ENCODE results near the gene MZB1.
A peak's percentile ranks its signal among the peaks of the same experiment; 100 is the strongest.
"Not testable (repeated sequence)": the region's sequence is repeated elsewhere in the genome, so short reads cannot be mapped to it uniquely, and the experiment has no call there.

MZB1 gene

GRCh38 chr5:139410121-139410992 lies 20.6 kb upstream of the MZB1 start:
- no peak for FAIRE-seq
- DNase-seq (ENCODE audit: insufficient read length), result no peak
- TF ChIP-seq POLR2A (IDR thresholded peaks at IDR 0.05; ENCODE audit: low read depth, low read length) (no peak), POLR2AphosphoS5 (IDR thresholded peaks at IDR 0.05; ENCODE audit: low read depth, low read length) (no peak), TAF1 (IDR thresholded peaks at IDR 0.05; ENCODE audit: borderline replicate concordance, low read depth, low read length) (no peak)

GRCh38 chr5:139409116-139409515 lies 19.4 kb upstream of the MZB1 start:
- not testable (repeated sequence) for FAIRE-seq; DNase-seq (ENCODE audit: insufficient read length)

GRCh38 chr5:139408191-139408590 lies 18.5 kb upstream of the MZB1 start:
- DNase-seq (ENCODE audit: insufficient read length), result no peak
- TF ChIP-seq TAF1 (IDR thresholded peaks at IDR 0.05; ENCODE audit: borderline replicate concordance, low read depth, low read length) (no peak), POLR2A (IDR thresholded peaks at IDR 0.05; ENCODE audit: low read depth, low read length) (no peak), POLR2AphosphoS5 (IDR thresholded peaks at IDR 0.05; ENCODE audit: low read depth, low read length) (no peak)
- no peak for FAIRE-seq

GRCh38 chr5:139407517-139407916 lies 17.8 kb upstream of the MZB1 start:
- no peak for FAIRE-seq
- TF ChIP-seq TAF1 (IDR thresholded peaks at IDR 0.05; ENCODE audit: borderline replicate concordance, low read depth, low read length), result no peak
- TF ChIP-seq POLR2AphosphoS5 (IDR thresholded peaks at IDR 0.05; ENCODE audit: low read depth, low read length), result no peak
- no peak for TF ChIP-seq POLR2A (IDR thresholded peaks at IDR 0.05; ENCODE audit: low read depth, low read length)
- DNase-seq (ENCODE audit: insufficient read length), result no peak

GRCh38 chr5:139406963-139407362 lies 17.2 kb upstream of the MZB1 start:
- DNase-seq (ENCODE audit: insufficient read length), result no peak
- no peak for FAIRE-seq
- TF ChIP-seq TAF1 (IDR thresholded peaks at IDR 0.05; ENCODE audit: borderline replicate concordance, low read depth, low read length), result no peak
- TF ChIP-seq POLR2A (IDR thresholded peaks at IDR 0.05; ENCODE audit: low read depth, low read length), result no peak
- no peak for TF ChIP-seq POLR2AphosphoS5 (IDR thresholded peaks at IDR 0.05; ENCODE audit: low read depth, low read length)

- TF ChIP-seq TAF1 (IDR thresholded peaks at IDR 0.05; ENCODE audit: borderline replicate concordance, low read depth, low read length) (no peak), POLR2AphosphoS5 (IDR thresholded peaks at IDR 0.05; ENCODE audit: low read depth, low read length) (no peak), POLR2A (IDR thresholded peaks at IDR 0.05; ENCODE audit: low read depth, low read length) (no peak)
- no peak for FAIRE-seq
- no peak for DNase-seq (ENCODE audit: insufficient read length)
Observed at GRCh38 chr5:139404484-139404840, 14.7 kb upstream of the MZB1 start.

GRCh38 chr5:139403787-139404483 lies 14.2 kb upstream of the MZB1 start, which contains the start of gene SPATA24:
Gene SPATA24 (minus strand): TSS chr5:139404089. CDS start chr5:139404060, 29 bp downstream.
- TF ChIP-seq POLR2AphosphoS5 (IDR thresholded peaks at IDR 0.05; ENCODE audit: low read depth, low read length), result no peak
- TF ChIP-seq TAF1 (IDR thresholded peaks at IDR 0.05; ENCODE audit: borderline replicate concordance, low read depth, low read length), result no peak
- TF ChIP-seq POLR2A (IDR thresholded peaks at IDR 0.05; ENCODE audit: low read depth, low read length), result peak; percentile 62; the same call in 1 of the 2 replicates
- FAIRE-seq, result peak; percentile 86
- peak; percentile 90 for DNase-seq (ENCODE audit: insufficient read length)

GRCh38 chr5:139403418-139403786 lies 13.7 kb upstream of the MZB1 start:
- no peak for FAIRE-seq

GRCh38 chr5:139402561-139403158 lies 12.9 kb upstream of the MZB1 start:
- DNase-seq (ENCODE audit: insufficient read length), result no peak
- FAIRE-seq, result no peak
- TF ChIP-seq POLR2AphosphoS5 (IDR thresholded peaks at IDR 0.05; ENCODE audit: low read depth, low read length), result no peak
- no peak for TF ChIP-seq POLR2A (IDR thresholded peaks at IDR 0.05; ENCODE audit: low read depth, low read length)
- no peak for TF ChIP-seq TAF1 (IDR thresholded peaks at IDR 0.05; ENCODE audit: borderline replicate concordance, low read depth, low read length)

More at GRCh38 chr5:139403418-139403786, 13.7 kb upstream of the MZB1 start:
- DNase-seq (ENCODE audit: insufficient read length), result no peak
- no peak for TF ChIP-seq TAF1 (IDR thresholded peaks at IDR 0.05; ENCODE audit: borderline replicate concordance, low read depth, low read length)
- TF ChIP-seq POLR2AphosphoS5 (IDR thresholded peaks at IDR 0.05; ENCODE audit: low read depth, low read length), result no peak
- TF ChIP-seq POLR2A (IDR thresholded peaks at IDR 0.05; ENCODE audit: low read depth, low read length), result no peak

- TF ChIP-seq TAF1 (IDR thresholded peaks at IDR 0.05; ENCODE audit: borderline replicate concordance, low read depth, low read length) (no peak), POLR2A (IDR thresholded peaks at IDR 0.05; ENCODE audit: low read depth, low read length) (no peak), POLR2AphosphoS5 (IDR thresholded peaks at IDR 0.05; ENCODE audit: low read depth, low read length) (no peak)
- DNase-seq (ENCODE audit: insufficient read length) (no peak), FAIRE-seq (no peak)
Observed at GRCh38 chr5:139401546-139401945, 11.8 kb upstream of the MZB1 start.

GRCh38 chr5:139399501-139400121 lies 9.9 kb upstream of the MZB1 start:
- TF ChIP-seq TAF1 (IDR thresholded peaks at IDR 0.05; ENCODE audit: borderline replicate concordance, low read depth, low read length) (no peak), POLR2A (IDR thresholded peaks at IDR 0.05; ENCODE audit: low read depth, low read length) (peak; percentile 50; the same call in 1 of the 2 replicates)
- DNase-seq (ENCODE audit: insufficient read length) (no peak), FAIRE-seq (peak; percentile 44)

Data from GM12892 (cell line).